HCT116 (cell line): ENCODE results near the gene TIPIN.

Experiments used
- CBX3 ChIP-seq: IDR thresholded peaks from 2 replicates; pipeline ENCODE4 v1.6.1; 2012; ENCODE audit warnings: low read depth
- CTCF ChIP-seq, 3 experiments: fragments of 200-600 bp in 1 of 3; sonication (generic) in 1 of 3; IDR thresholded peaks in 2 of 3; conservative IDR thresholded peaks in 1 of 3; 2 replicates each; pipeline ENCODE4 v1.5.1; 2012 to 2017; ENCODE audit warnings: low read depth in 2 of 3, low read length in 2 of 3, antibody characterized with exemption in 1 of 3, borderline replicate concordance in 1 of 3, control low read depth in 1 of 3, mild to moderate bottlenecking in 1 of 3, mixed read lengths in 1 of 3, mixed run types in 1 of 3, moderate library complexity in 1 of 3; ENCODE audit not compliant: insufficient read depth in 1 of 3
- EZH2 ChIP-seq: fragments of 200-600 bp; sonication (generic); IDR thresholded peaks from 2 replicates; pipeline ENCODE4 v1.6.1; 2017; ENCODE audit warnings: antibody characterized with exemption, mixed run types
- MAX ChIP-seq: IDR thresholded peaks from 2 replicates; pipeline ENCODE4 v1.6.1; 2012
- POLR2A ChIP-seq: IDR thresholded peaks from 2 replicates; pipeline ENCODE4 v1.7.0; 2011; ENCODE audit warnings: borderline replicate concordance; ENCODE audit not compliant: insufficient read depth, insufficient read length; ENCODE audit errors: extremely low read depth
- POLR2AphosphoS5 ChIP-seq: IDR thresholded peaks from 2 replicates; pipeline ENCODE4 v1.6.1; 2011; ENCODE audit warnings: mild to moderate bottlenecking, low read depth, low read length, moderate library complexity
- RAD21 ChIP-seq: IDR thresholded peaks from 2 replicates; pipeline ENCODE4 v1.6.1; 2012; ENCODE audit warnings: low read depth, mild to moderate bottlenecking
- SIN3A ChIP-seq: IDR thresholded peaks from 2 replicates; pipeline ENCODE4 v1.6.1; 2012; ENCODE audit warnings: low read depth
- SRF ChIP-seq: IDR thresholded peaks from 2 replicates; pipeline ENCODE4 v1.6.1; 2012; ENCODE audit warnings: low read depth

GRCh38 chr15:66288551-66289185, 67.8 kb downstream of the TIPIN start:
- no peak for TF ChIP-seq POLR2A
- TF ChIP-seq EZH2, result no peak
- TF ChIP-seq POLR2AphosphoS5, result no peak
- no peak for TF ChIP-seq CBX3
- no peak for TF ChIP-seq CTCF (IDR thresholded peaks at IDR 0.05 in 2 of 3, conservative IDR thresholded peaks at IDR 0.05 in 1 of 3; ENCODE audit: borderline replicate concordance in 1 of 3, insufficient read depth in 1 of 3, low read depth in 2 of 3, low read length in 2 of 3)
- TF ChIP-seq SRF, result no peak
- no peak for TF ChIP-seq SIN3A
- no peak for TF ChIP-seq RAD21
- TF ChIP-seq MAX, result no peak
